ENCODE results near the gene KRT17. TPM values are rescaled to one million over a fixed set of nuclear protein-coding genes. Genes with fewer than 3 reads are reported as not detected.

The KRT17 gene
- total RNA-seq, 1 donor from 2014 or later = 14.8 TPM

DNA sequence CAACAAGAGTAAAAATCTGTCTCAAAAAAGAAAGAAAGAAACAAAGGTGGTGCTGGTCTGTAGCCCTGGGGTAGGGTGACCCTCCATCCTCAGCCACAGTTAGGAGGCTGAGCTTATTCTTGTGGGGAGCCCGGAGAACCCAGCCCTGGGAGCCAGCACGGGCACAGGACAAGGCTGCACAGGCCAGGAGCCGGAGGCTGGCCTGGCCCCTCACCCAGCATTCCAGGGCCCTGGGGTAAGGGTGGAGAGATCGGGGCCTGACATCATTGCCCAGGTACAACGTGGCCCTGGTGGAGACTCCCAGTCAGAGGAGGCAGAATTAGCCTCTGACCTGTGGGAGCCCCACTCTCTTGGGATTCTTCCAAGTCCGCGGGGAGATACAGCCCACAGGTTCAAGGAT lies 10.3 kb upstream of the KRT17 start:
- no peaks in the 10 kb centered on the region for H3K9me3 ChIP-seq
- H3K4me3 ChIP-seq = no peak overlapping the region
- DNase-seq (ENCODE audit: low spot score in 2 of 2) = no peak
- intact Hi-C loops (cut with DNase I) = no loop called here
- H3K27ac ChIP-seq = no peak overlapping the region
- H3K4me1 ChIP-seq = peaks cover 3 to 5% of the 10 kb centered on the region in 2 donors
- TF ChIP-seq, protein P1, sequence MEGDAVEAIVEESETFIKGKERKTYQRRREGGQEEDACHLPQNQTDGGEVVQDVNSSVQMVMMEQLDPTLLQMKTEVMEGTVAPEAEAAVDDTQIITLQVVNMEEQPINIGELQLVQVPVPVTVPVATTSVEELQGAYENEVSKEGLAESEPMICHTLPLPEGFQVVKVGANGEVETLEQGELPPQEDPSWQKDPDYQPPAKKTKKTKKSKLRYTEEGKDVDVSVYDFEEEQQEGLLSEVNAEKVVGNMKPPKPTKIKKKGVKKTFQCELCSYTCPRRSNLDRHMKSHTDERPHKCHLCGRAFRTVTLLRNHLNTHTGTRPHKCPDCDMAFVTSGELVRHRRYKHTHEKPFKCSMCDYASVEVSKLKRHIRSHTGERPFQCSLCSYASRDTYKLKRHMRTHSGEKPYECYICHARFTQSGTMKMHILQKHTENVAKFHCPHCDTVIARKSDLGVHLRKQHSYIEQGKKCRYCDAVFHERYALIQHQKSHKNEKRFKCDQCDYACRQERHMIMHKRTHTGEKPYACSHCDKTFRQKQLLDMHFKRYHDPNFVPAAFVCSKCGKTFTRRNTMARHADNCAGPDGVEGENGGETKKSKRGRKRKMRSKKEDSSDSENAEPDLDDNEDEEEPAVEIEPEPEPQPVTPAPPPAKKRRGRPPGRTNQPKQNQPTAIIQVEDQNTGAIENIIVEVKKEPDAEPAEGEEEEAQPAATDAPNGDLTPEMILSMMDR (IDR thresholded peaks at IDR 0.05) = no peak
- no peaks in the 10 kb centered on the region for H3K27me3 ChIP-seq
- H3K36me3 ChIP-seq = no peaks in the 10 kb centered on the region

GRCh38 chr17:41633556-41634199 lies 9.3 kb upstream of the KRT17 start:
- no peak for DNase-seq (ENCODE audit: low spot score in 2 of 2)
- Histone ChIP-seq H3K27me3 (no peaks in the 10 kb centered on the region), H3K4me1 (peaks cover 3 to 5% of the 10 kb centered on the region in 2 donors), H3K9me3 (no peaks in the 10 kb centered on the region), H3K27ac (no peak overlapping the region), H3K4me3 (no peak overlapping the region), H3K36me3 (no peaks in the 10 kb centered on the region)
- TF ChIP-seq, protein P1 (IDR thresholded peaks at IDR 0.05) = no peak
- intact Hi-C loops (cut with DNase I) = no loop called here

GRCh38 chr17:41632482-41633105 lies 8.2 kb upstream of the KRT17 start:
- Histone ChIP-seq H3K4me3 (no peak overlapping the region), H3K27ac (no peak overlapping the region), H3K27me3 (no peaks in the 10 kb centered on the region), H3K9me3 (no peaks in the 10 kb centered on the region), H3K36me3 (no peaks in the 10 kb centered on the region), H3K4me1 (peaks cover 3 to 5% of the 10 kb centered on the region in 2 donors)
- TF ChIP-seq, protein P1 (IDR thresholded peaks at IDR 0.05) = no peak
- DNase-seq (ENCODE audit: low spot score in 2 of 2) = no peak
- intact Hi-C loops (cut with DNase I) = no loop called here

DNA sequence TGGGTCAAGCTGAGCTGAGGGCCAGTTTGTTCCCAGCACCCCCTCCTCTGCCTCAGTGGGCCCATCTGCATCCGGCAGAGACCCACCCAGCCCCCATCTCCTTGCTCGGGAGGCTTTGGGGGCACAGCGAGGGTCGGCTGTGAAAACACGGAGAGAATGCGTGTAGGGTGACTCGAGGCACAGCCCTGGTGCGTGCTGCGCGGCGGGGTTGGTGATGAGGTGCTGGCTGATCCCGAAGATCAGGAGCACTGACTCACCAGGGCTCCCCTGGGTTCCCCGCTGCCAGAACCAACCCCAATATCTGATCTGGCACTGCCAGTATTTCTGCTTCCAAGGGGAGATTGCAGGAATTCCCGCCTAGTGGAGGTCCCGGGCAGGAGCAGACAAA lies 7.5 kb upstream of the KRT17 start:
- Histone ChIP-seq H3K4me1 (peaks cover 3 to 5% of the 10 kb centered on the region in 2 donors), H3K4me3 (no peak overlapping the region), H3K9me3 (no peaks in the 10 kb centered on the region), H3K36me3 (no peaks in the 10 kb centered on the region), H3K27ac (no peak overlapping the region), H3K27me3 (no peaks in the 10 kb centered on the region)
- intact Hi-C loops (cut with DNase I) = no loop called here
- TF ChIP-seq, protein P1 (IDR thresholded peaks at IDR 0.05) = no peak
- no peak for DNase-seq (ENCODE audit: low spot score in 2 of 2)

DNA sequence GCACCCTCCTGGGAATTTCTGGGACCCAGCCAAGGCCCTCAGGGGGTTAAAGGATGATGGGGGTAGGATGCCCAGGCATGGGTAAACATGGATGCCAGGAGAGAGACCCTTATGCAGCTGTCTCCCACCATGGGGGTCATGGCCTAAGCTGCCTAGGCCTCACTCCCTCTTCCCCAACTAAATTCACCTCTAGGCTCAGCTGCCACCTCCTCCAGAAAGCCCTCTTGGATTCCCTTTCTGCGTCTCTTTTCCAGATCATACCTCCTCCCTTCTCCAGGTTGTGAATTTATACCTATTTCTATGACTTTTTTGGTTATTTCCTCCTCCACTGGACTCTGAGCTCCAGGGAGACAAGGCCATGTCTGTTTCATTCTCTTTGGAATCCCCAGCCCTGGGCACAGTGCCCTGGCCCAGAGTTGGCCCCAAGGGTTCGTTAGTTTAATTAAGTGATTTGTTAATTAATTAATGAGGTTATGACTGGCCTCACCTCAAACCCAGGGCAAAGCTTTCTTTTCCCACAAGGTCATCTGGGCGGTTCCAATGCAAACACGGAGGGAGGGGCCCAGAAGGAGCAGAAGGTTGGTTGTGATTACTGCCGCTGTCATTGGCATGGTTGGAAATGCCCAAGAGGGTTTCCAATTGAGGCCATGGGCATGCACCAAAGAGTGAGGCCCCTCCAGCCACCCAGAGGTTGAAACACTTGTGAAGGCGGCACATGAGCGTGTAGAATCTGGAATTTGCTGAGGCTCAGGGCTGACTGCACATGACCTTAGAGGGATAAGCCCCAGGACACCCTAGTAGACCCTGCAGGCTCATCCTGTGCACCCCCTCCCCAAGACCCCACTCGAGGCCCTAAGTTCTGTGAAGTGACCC lies 6.9 kb upstream of the KRT17 start:
- Histone ChIP-seq H3K27ac (no peak overlapping the region), H3K9me3 (no peaks in the 10 kb centered on the region), H3K4me3 (no peak overlapping the region), H3K36me3 (no peaks in the 10 kb centered on the region), H3K27me3 (no peaks in the 10 kb centered on the region), H3K4me1 (peaks cover 3 to 5% of the 10 kb centered on the region in 2 donors)
- DNase-seq (ENCODE audit: low spot score in 2 of 2) = no peak
- TF ChIP-seq, protein P1 (IDR thresholded peaks at IDR 0.05) = no peak
- intact Hi-C loops (cut with DNase I) = no loop called here
